Choroid plexus epithelial cell (primary cell): Measurements from ENCODE around the gene ESPL1.

Experiments used
- DNase-seq: peaks from one replicate; pipeline ENCODE4 v3.0.0-alpha.2; 2010; ENCODE audit warnings: low read depth
- H3K4me3 ChIP-seq: 2 replicates; pipeline ENCODE4 v1.5.1; 2011; ENCODE audit warnings: low read depth, mild to moderate bottlenecking, control low read depth, low read length, moderate library complexity
- CTCF ChIP-seq: conservative IDR thresholded peaks from 2 replicates; pipeline ENCODE4 v1.5.1; 2011; ENCODE audit warnings: low read depth, mild to moderate bottlenecking, control low read depth, inconsistent platforms, low read length, moderate library complexity

Gene ESPL1

GRCh38 chr12:53222170-53222721, 45.9 kb upstream of the ESPL1 start:
- no peak for DNase-seq
- peak overlapping the region; percentile 42 for H3K4me3 ChIP-seq
- TF ChIP-seq CTCF = no peak

GRCh38 chr12:53222806-53223261, 45.3 kb upstream of the ESPL1 start:
- DNase-seq = no peak
- no peak for TF ChIP-seq CTCF
- H3K4me3 ChIP-seq = no peak overlapping the region

GRCh38 chr12:53223389-53224060, 44.6 kb upstream of the ESPL1 start:
- H3K4me3 ChIP-seq = no peak overlapping the region
- TF ChIP-seq CTCF = no peak
- DNase-seq = peak; percentile 45

GRCh38 chr12:53224061-53224896, 43.8 kb upstream of the ESPL1 start:
- no peak overlapping the region for H3K4me3 ChIP-seq
- peak; percentile 40 for TF ChIP-seq CTCF

GRCh38 chr12:53224897-53225634, 43.0 kb upstream of the ESPL1 start:
- DNase-seq = no peak
- TF ChIP-seq CTCF = no peak
- H3K4me3 ChIP-seq = no peak overlapping the region

More at GRCh38 chr12:53224061-53224896, 43.8 kb upstream of the ESPL1 start:
- DNase-seq = no peak

- H3K4me3 ChIP-seq = no peak overlapping the region
- TF ChIP-seq CTCF = no peak
- DNase-seq = no peak
Observed at GRCh38 chr12:53225635-53226424, 42.3 kb upstream of the ESPL1 start.
